Activated T-cell treated with anti-CD3 and anti-CD28 coated beads, Interleukin-2, amount 50 U/mL, for 1 hour (primary cell): ENCODE measurements around the gene NUP62.

Experiments used
- DNase-seq: peaks from one replicate; pipeline ENCODE4 v3.0.0-alpha.2; 2020

Gene NUP62

GRCh38 chr19:49924004-49924880, 5.1 kb downstream of the NUP62 start:
- DNase-seq = no peak

- DNase-seq = no peak
Measured at GRCh38 chr19:49923055-49924003, 6.0 kb downstream of the NUP62 start.

- no peak for DNase-seq
Measured at GRCh38 chr19:49921871-49922795, 7.2 kb downstream of the NUP62 start.

GRCh38 chr19:49920624-49921363, 8.5 kb downstream of the NUP62 start:
- DNase-seq = no peak

- no peak for DNase-seq
Measured at GRCh38 chr19:49918089-49918488, 11.2 kb downstream of the NUP62 start.

GRCh38 chr19:49916839-49917733, 12.2 kb downstream of the NUP62 start:
- no peak for DNase-seq

GRCh38 chr19:49915271-49915670, 14.0 kb downstream of the NUP62 start:
- DNase-seq = no peak

- no peak for DNase-seq
Measured at GRCh38 chr19:49913720-49914119, 15.6 kb downstream of the NUP62 start.

- DNase-seq = no peak
Measured at GRCh38 chr19:49912965-49913685, 16.2 kb downstream of the NUP62 start.

GRCh38 chr19:49911381-49912145, 17.7 kb downstream of the NUP62 start:
- DNase-seq = no peak

- no peak for DNase-seq
Measured at GRCh38 chr19:49910179-49910578, 19.1 kb downstream of the NUP62 start.

- no peak for DNase-seq
Measured at GRCh38 chr19:49908480-49909420, 20.6 kb downstream of the NUP62 start.

- DNase-seq = no peak
Measured at GRCh38 chr19:49907745-49908446, 21.4 kb downstream of the NUP62 start.

GRCh38 chr19:49906879-49907564, 22.3 kb downstream of the NUP62 start:
- no peak for DNase-seq

GRCh38 chr19:49904136-49904535, 25.2 kb downstream of the NUP62 start:
- no peak for DNase-seq

GRCh38 chr19:49896863-49897621, 32.3 kb downstream of the NUP62 start, which contains the start of gene IL4I1:
IL4I1 (minus strand) TSS chr19:49896887; CDS start chr19:49896160, 727 bp downstream.
- DNase-seq = peak; percentile 64
